ENCODE measurements around the gene ART5.
A peak's percentile ranks its signal among the peaks of the same experiment; 100 is the strongest.

Gene ART5

GRCh38 chr11:3642071-3642951 is 519 bp upstream of the ART5 start:
- TF ChIP-seq, protein P1, sequence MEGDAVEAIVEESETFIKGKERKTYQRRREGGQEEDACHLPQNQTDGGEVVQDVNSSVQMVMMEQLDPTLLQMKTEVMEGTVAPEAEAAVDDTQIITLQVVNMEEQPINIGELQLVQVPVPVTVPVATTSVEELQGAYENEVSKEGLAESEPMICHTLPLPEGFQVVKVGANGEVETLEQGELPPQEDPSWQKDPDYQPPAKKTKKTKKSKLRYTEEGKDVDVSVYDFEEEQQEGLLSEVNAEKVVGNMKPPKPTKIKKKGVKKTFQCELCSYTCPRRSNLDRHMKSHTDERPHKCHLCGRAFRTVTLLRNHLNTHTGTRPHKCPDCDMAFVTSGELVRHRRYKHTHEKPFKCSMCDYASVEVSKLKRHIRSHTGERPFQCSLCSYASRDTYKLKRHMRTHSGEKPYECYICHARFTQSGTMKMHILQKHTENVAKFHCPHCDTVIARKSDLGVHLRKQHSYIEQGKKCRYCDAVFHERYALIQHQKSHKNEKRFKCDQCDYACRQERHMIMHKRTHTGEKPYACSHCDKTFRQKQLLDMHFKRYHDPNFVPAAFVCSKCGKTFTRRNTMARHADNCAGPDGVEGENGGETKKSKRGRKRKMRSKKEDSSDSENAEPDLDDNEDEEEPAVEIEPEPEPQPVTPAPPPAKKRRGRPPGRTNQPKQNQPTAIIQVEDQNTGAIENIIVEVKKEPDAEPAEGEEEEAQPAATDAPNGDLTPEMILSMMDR (IDR thresholded peaks at IDR 0.05; ENCODE audit: low read length, missing control alignments) = no peak
- H3K4me3 ChIP-seq (replicated peaks; ENCODE audit: low read depth, low read length) = peak overlapping the region; percentile 56
- peak; percentile 76 for DNase-seq (ENCODE audit: low read depth)

GRCh38 chr11:3641191-3641590 is 601 bp downstream of the ART5 start:
- TF ChIP-seq, protein P1 (IDR thresholded peaks at IDR 0.05; ENCODE audit: low read length, missing control alignments) = no peak
- H3K4me3 ChIP-seq (replicated peaks; ENCODE audit: low read depth, low read length) = no peak overlapping the region
- no peak for DNase-seq (ENCODE audit: low read depth)

DNA sequence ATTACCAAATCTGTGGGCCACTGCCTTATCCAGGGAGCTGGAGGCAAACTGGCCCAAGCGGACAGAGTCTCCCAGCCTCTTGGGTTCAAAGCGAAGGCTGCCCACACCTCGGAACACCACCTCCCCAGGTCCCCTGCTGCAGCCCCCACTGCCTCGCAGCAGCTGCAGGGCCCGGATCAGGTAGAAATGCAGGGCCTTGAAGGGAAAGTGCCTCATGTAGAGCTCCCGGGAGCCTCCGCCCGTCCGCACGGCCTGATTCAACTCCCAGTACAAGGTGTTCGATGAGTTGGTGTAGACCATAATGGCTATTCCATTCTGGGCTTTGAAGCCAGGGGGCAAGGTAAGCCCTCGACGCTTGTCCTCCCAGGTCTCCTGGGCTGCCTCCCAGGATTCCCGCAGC is 2.0 kb downstream of the ART5 start:
- H3K4me3 ChIP-seq (replicated peaks; ENCODE audit: low read depth, low read length) = no peak overlapping the region
- no peak for DNase-seq (ENCODE audit: low read depth)
- TF ChIP-seq, protein P1 (IDR thresholded peaks at IDR 0.05; ENCODE audit: low read length, missing control alignments) = no peak

DNA sequence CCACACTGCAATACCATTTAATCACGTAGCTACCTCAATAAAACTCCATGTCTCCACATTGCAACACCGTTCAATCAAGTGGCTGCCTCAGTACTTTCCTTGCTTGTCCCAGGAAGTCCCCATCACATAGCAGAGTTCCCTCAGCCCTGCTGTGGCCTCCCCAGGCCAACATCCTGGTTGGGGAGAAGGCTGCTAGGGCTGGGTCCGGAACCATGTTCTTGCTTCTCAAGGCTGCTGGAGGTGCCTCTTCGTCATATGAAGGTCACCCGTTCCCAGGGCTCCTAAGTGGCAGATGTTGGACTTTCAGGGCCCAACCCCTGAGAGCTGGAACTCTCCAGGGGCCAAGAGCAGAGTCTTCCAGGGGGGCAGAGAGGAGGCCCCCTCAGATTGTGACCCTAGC is 3.3 kb downstream of the ART5 start:
- no peak for DNase-seq (ENCODE audit: low read depth)
- H3K4me3 ChIP-seq (replicated peaks; ENCODE audit: low read depth, low read length) = no peak overlapping the region
- TF ChIP-seq, protein P1 (IDR thresholded peaks at IDR 0.05; ENCODE audit: low read length, missing control alignments) = no peak

GRCh38 chr11:3637201-3637600 is 4.6 kb downstream of the ART5 start:
- TF ChIP-seq, protein P1 (IDR thresholded peaks at IDR 0.05; ENCODE audit: low read length, missing control alignments) = no peak
- no peak for DNase-seq (ENCODE audit: low read depth)
- no peak overlapping the region for H3K4me3 ChIP-seq (replicated peaks; ENCODE audit: low read depth, low read length)

DNA sequence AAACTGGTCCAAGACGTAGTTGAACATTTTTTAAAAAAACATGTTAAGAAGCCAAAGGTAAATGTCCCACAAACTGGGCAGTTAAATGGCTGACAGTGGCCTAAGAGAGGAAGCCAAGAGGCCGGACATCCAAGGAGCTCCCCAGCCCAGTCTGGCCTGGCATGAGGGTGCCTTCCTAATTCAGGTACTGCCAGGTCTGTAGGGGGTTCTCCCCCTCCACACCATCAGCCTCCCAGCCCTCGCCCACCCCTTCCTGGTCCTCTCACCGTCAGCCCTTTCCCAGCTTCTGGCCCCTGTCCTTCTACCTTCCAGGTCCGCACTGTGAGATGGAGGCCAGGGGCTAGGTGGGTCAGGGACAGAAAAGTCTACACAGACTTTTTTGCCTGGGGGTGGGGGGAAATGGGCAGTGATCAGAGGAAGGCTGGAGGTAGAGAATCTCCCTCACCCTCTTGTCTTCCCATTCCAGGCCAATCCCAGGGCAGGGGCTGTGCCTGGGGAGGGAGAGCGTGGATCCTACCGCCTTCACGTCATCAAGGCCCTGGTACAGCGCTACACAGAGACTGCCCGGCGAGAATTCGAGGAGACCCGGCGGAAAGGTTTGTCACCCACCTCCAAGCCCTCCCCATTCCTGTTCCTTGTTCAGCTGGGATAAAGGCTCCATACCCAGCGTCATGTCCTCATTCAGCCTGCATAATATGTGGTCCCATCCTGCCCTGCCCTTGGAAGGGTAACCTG is 6.0 kb downstream of the ART5 start:
- TF ChIP-seq, protein P1 (IDR thresholded peaks at IDR 0.05; ENCODE audit: low read length, missing control alignments) = no peak
- DNase-seq (ENCODE audit: low read depth) = no peak
- no peak overlapping the region for H3K4me3 ChIP-seq (replicated peaks; ENCODE audit: low read depth, low read length)

All from fibroblast of pulmonary artery (primary cell).